ENCODE results near the gene NOBOX. TPM values are rescaled to one million over a fixed set of nuclear protein-coding genes. Genes with fewer than 3 reads are reported as not detected.

NOBOX gene
- polyA plus RNA-seq (not detected in 2 replicates), polyA minus RNA-seq (not detected in 2 replicates)

- no peak within 1 kb of the TSS for H2AFZ ChIP-seq (ENCODE audit: low read depth, low read length)
- H3K9ac ChIP-seq (ENCODE audit: low read length) = no peak within 1 kb of the TSS
- H3K9me3 ChIP-seq (ENCODE audit: low read length) = no peaks in the 10 kb centered on the region
- no peak within 1 kb of the TSS for H3K4me3 ChIP-seq (ENCODE audit: low read length)
- no peak within 1 kb of the TSS for H3K4me2 ChIP-seq (ENCODE audit: low read length)
- no peaks in the 10 kb centered on the region for H3K79me2 ChIP-seq (replicated peaks; ENCODE audit: insufficient read depth, low read length)
- no peaks in the 10 kb centered on the region for H3K9me2 ChIP-seq (ENCODE audit: insufficient read depth, low read length)
- H3K27ac ChIP-seq (ENCODE audit: low read length) = no peak within 1 kb of the TSS
- no peak for TF ChIP-seq RAD21 (conservative IDR thresholded peaks at IDR 0.05)
- no peak for TF ChIP-seq POLR2AphosphoS5 (IDR thresholded peaks at IDR 0.05)
- no peak for TF ChIP-seq MXI1 (conservative IDR thresholded peaks at IDR 0.05; ENCODE audit: poor library complexity, severe bottlenecking)
- no peak for TF ChIP-seq EP300 (conservative IDR thresholded peaks at IDR 0.05; ENCODE audit: poor library complexity, severe bottlenecking)
- H3F3A ChIP-seq (ENCODE audit: insufficient read depth, low read length, poor library complexity, severe bottlenecking) = no peaks in the 10 kb centered on the region
- no peaks in the 10 kb centered on the region for H3K27me3 ChIP-seq (ENCODE audit: insufficient read depth, low read depth, low read length)
- no peaks in the 10 kb centered on the region for H4K20me1 ChIP-seq (ENCODE audit: insufficient read depth)
- H3K36me3 ChIP-seq (ENCODE audit: insufficient read depth, low read length) = no peaks in the 10 kb centered on the region
These were observed at the start of gene NOBOX for GRCh38 chr7:144403649-144404061. Gene NOBOX, minus strand, starts transcription at chr7:144403693.

GRCh38 chr7:144452064-144452463 lies 48.6 kb upstream of the NOBOX start:
- no peak overlapping the region for H3K4me2 ChIP-seq (ENCODE audit: low read length)
- H3K9me2 ChIP-seq (ENCODE audit: insufficient read depth, low read length) = no peaks in the 10 kb centered on the region
- no peaks in the 10 kb centered on the region for H3K9me3 ChIP-seq (ENCODE audit: low read length)
- no peaks in the 10 kb centered on the region for H3K79me2 ChIP-seq (replicated peaks; ENCODE audit: insufficient read depth, low read length)
- TF ChIP-seq MXI1 (conservative IDR thresholded peaks at IDR 0.05; ENCODE audit: poor library complexity, severe bottlenecking) (no peak), POLR2AphosphoS5 (IDR thresholded peaks at IDR 0.05) (no peak), RAD21 (conservative IDR thresholded peaks at IDR 0.05) (no peak), TAF1 (IDR thresholded peaks at IDR 0.05; ENCODE audit: low read depth) (no peak), REST (IDR thresholded peaks at IDR 0.05; ENCODE audit: borderline replicate concordance) (no peak), SMC3 (conservative IDR thresholded peaks at IDR 0.05; ENCODE audit: poor library complexity) (no peak), EP300 (conservative IDR thresholded peaks at IDR 0.05; ENCODE audit: poor library complexity, severe bottlenecking) (no peak), CTCF (IDR thresholded peaks at IDR 0.05; ENCODE audit: poor library complexity, severe bottlenecking) (no peak), EZH2 (IDR thresholded peaks at IDR 0.05; ENCODE audit: borderline replicate concordance, insufficient read depth, low read length, poor library complexity, severe bottlenecking) (no peak)
- H3K4me3 ChIP-seq (ENCODE audit: low read length) = no peak overlapping the region
- no peaks in the 10 kb centered on the region for H4K20me1 ChIP-seq (ENCODE audit: insufficient read depth)
- H3K27ac ChIP-seq (ENCODE audit: low read length) = no peak overlapping the region
- no peak overlapping the region for H3K9ac ChIP-seq (ENCODE audit: low read length)
- no peaks in the 10 kb centered on the region for H3F3A ChIP-seq (ENCODE audit: insufficient read depth, low read length, poor library complexity, severe bottlenecking)
- H3K36me3 ChIP-seq (ENCODE audit: insufficient read depth, low read length) = no peaks in the 10 kb centered on the region
- no peak overlapping the region for H2AFZ ChIP-seq (ENCODE audit: low read depth, low read length)
- no peaks in the 10 kb centered on the region for H3K27me3 ChIP-seq (ENCODE audit: insufficient read depth, low read depth, low read length)
